ENCODE results near the gene CLP1.
"Not testable (repeated sequence)": the region's sequence is repeated elsewhere in the genome, so short reads cannot be mapped to it uniquely, and the experiment has no call there.

The CLP1 gene

GRCh38 chr11:57680552-57680874 lies 23.0 kb downstream of the CLP1 start:
- no peak overlapping the region for H3K4me3 ChIP-seq (ENCODE audit: low read depth, low read length)
- TF ChIP-seq CTCF (IDR thresholded peaks at IDR 0.05; ENCODE audit: low read depth, low read length), result no peak

DNA sequence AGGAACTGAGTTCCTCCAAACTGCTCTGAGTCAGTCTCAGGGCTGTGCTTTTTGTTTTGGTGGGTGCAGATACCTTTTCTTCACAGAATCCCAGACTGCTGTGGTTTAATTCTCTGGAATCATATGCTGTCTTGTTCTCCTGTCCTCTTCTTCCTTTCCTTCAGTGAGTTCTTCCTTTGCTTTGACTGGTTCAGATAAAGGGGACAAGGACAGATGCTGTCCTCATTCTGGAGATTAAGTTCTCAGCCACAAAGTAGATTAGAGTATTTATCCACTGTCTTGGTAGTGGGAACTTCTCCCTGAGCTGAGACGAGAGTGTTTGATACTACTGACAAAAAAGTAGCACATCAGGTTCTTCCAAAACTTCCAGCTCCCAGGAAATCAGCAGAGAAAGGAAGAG lies 23.6 kb downstream of the CLP1 start:
- H3K4me3 ChIP-seq (ENCODE audit: low read depth, low read length), result no peak overlapping the region
- TF ChIP-seq CTCF (IDR thresholded peaks at IDR 0.05; ENCODE audit: low read depth, low read length), result no peak

DNA sequence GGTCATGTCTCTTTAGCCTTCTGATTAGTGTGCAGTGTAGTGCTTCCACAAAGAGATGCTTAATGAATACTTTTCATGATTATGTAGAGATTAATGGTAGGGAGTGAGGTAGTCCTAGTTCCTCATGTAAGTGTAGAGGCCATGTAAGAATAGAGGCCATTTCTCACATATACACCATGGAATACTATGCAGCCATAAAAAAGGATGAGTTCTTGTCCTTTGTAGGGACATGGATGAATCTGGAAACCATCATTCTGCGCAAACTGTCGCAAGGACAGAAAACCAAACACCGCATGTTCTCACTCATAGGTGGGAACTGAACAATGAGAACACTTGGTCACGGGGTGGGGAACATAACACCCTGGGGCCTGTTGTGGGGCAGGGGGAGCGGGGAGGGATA lies 32.9 kb downstream of the CLP1 start:
- not testable (repeated sequence) for H3K4me3 ChIP-seq (ENCODE audit: low read depth, low read length)

GRCh38 chr11:57698843-57699365 lies 41.3 kb downstream of the CLP1 start:
- TF ChIP-seq CTCF (IDR thresholded peaks at IDR 0.05; ENCODE audit: low read depth, low read length), result no peak
- no peak overlapping the region for H3K4me3 ChIP-seq (ENCODE audit: low read depth, low read length)

DNA sequence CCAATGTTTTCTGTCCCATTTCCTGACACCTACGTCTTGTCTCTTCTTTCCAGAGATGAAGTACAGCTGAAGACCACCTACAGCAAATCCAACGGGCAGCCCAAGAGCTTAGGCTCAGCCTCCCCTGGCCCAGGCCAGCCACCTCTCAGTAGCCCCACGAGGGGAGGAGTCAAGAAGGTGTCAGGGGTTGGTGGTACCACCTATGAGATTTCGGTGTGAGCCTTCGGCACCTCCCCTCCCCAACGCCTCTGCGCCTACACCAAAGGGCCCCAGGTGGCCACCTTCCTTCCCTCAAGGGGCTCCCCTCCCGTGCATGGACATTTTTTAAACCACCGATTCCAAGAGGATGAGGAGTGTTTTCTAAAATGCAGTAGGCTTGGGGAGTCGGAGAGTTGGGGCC lies 42.3 kb downstream of the CLP1 start:
- no peak overlapping the region for H3K4me3 ChIP-seq (ENCODE audit: low read depth, low read length)

GRCh38 chr11:57700425-57700824 lies 42.9 kb downstream of the CLP1 start:
- no peak overlapping the region for H3K4me3 ChIP-seq (ENCODE audit: low read depth, low read length)
- no peak for TF ChIP-seq CTCF (IDR thresholded peaks at IDR 0.05; ENCODE audit: low read depth, low read length)

More for the DNA sequence above, 42.3 kb downstream of the CLP1 start:
- TF ChIP-seq CTCF (IDR thresholded peaks at IDR 0.05; ENCODE audit: low read depth, low read length), result no peak

DNA sequence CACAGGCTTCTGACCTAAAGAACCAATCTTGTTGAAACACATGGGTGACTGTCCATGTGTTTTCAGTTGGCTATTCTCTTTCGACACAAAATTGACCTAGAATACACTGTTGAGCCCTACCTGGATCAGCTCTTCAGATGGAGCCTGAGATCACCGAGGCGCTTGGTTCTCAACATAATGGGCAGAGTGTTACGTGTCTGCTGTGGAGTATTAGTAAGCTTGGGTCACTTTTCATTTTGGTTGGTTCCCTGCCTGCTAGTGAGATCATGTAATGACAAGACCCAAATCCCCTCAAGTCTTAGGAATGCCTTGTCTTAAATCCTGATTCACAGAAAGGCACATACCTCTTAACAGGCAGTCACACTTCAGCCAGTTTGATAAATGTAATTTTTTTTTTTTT lies 45.8 kb downstream of the CLP1 start:
- TF ChIP-seq CTCF (IDR thresholded peaks at IDR 0.05; ENCODE audit: low read depth, low read length), result no peak
- H3K4me3 ChIP-seq (ENCODE audit: low read depth, low read length), result no peak overlapping the region

DNA sequence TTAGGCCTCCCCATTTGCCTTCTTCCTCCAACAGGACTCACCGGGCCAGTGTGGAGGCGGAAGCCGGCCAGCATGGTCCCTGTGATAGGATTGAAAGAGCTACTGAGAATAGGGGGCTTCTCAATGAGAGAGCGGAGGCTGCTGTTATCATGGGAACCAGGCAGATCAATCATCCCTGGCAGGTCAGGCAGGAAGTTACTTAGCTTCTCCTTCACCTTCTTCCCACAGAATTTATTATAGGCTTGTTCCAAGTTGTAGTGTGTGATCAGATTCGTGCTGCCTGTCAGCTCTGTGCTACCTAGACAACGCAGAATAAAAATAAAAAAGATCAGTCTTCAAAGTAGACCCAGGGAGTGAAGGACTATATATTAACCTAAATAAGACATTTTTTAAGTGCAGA lies 47.4 kb downstream of the CLP1 start:
- TF ChIP-seq CTCF (IDR thresholded peaks at IDR 0.05; ENCODE audit: low read depth, low read length), result no peak
- no peak overlapping the region for H3K4me3 ChIP-seq (ENCODE audit: low read depth, low read length)

DNA sequence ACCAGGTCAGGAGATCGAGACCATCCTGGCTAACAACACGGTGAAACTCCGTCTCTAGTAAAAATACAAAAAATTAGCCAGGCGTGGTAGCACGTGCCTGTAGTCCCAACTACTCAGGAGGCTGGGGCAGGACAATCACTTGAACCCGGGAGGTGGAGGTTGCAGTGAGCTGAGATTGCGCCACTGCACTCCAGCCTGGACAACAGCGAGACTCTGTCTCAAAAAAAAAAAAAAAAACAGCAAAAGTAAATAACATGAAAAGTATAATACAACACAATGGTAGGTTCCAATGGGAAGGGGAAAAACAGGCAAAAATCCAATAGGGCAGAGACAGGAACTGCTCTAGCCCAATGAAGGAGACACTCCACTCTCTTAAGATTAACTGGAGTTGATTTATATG lies 47.9 kb downstream of the CLP1 start:
- not testable (repeated sequence) for H3K4me3 ChIP-seq (ENCODE audit: low read depth, low read length)

All from WI38 (cell line).